Adrenal gland (tissue), 5 donors: ENCODE data around the gene CORO1C.

Source experiments
- CTCF ChIP-seq, 6 experiments: fragments of 450-650 bp in 4 of 6; fragments of 200-600 bp in 2 of 6; sonication (generic) in 1 of 6; IDR thresholded peaks; 1 replicate in 5 of 6; 2 replicates in 1 of 6; pipeline versions ENCODE4 v1.5.1 to v1.8.0; 2016 to 2021; ENCODE audit warnings: antibody characterized with exemption in 6 of 6, mild to moderate bottlenecking in 2 of 6, moderate library complexity in 1 of 6
- POLR2A ChIP-seq, 2 donors: fragments of 450-650 bp; IDR thresholded peaks; one replicate each; pipeline ENCODE4 v1.6.1; 2017; ENCODE audit warnings: antibody characterized with exemption in 2 of 2, mild to moderate bottlenecking in 2 of 2, moderate library complexity in 1 of 2
- donor health status: DM: no; HTN: no; CAD: no.

- TF ChIP-seq POLR2A (IDR thresholded peaks at IDR 0.05): no peak
- TF ChIP-seq CTCF (IDR thresholded peaks at IDR 0.05): no peak
Measured at GRCh38 chr12:108712165-108712924, 19.0 kb downstream of the CORO1C start.
